GM06990 (cell line): ENCODE measurements around the gene ENTREP3.

Experiments used
- DNase-seq: peaks from one replicate; pipeline ENCODE4 v3.0.0-alpha.2; 2011; ENCODE audit not compliant: insufficient read length; ENCODE audit errors: extremely low read depth
- H3K27me3 ChIP-seq: replicated peaks from 2 replicates; pipeline ENCODE4 v1.6.0; 2011; ENCODE audit warnings: low read length; ENCODE audit not compliant: control insufficient read depth, insufficient read depth
- H3K36me3 ChIP-seq: 2 replicates; pipeline ENCODE4 v1.5.1; 2011; ENCODE audit warnings: low read length; ENCODE audit not compliant: control insufficient read depth, insufficient read depth
- H3K4me3 ChIP-seq: replicated peaks from 2 replicates; pipeline ENCODE4 v1.5.1; 2011; ENCODE audit warnings: low read depth, mild to moderate bottlenecking, control low read depth, low read length
- TF ChIP-seq, protein P1 (sequence below): IDR thresholded peaks from 2 replicates; pipeline ENCODE4 v1.5.1; 2011; ENCODE audit warnings: low read length, control low read depth, mild to moderate bottlenecking, inconsistent platforms; ENCODE audit not compliant: insufficient read depth, poor library complexity, severe bottlenecking

The ENTREP3 gene

DNA sequence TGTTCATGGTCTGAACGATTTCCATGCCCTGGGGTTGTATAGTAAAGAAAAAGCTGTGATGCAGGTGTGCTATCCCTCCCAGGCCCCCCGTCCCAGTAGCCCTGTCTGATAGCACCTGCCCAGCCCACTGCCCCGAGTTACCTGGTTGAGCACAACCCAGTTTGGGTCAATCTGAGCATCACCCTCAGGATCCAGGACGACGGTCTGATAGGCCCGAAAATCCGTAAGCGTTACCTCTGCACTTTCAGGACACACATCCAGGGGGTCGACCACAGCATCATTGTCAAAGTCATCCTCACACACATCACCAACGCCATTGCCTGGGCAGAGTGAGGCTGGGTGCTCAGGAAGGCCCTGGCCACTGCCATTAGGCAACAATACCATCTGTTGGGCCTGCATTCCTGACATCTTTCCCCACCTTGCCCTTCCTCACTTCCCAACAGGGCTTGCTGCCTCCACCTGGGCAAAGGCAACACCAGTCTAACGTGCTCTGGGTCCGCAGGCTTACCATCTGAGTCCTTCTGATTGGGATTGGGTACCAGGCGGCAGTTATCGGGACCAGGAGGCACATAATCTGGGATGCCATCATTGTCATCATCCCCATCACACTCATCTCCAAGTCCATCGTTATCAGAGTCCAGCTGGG is 57.3 kb downstream of the ENTREP3 start:
- Histone ChIP-seq H3K4me3 (no peak overlapping the region), H3K27me3 (no peaks in the 10 kb centered on the region), H3K36me3 (no peaks in the 10 kb centered on the region)
- DNase-seq: no peak
- TF ChIP-seq, protein P1, sequence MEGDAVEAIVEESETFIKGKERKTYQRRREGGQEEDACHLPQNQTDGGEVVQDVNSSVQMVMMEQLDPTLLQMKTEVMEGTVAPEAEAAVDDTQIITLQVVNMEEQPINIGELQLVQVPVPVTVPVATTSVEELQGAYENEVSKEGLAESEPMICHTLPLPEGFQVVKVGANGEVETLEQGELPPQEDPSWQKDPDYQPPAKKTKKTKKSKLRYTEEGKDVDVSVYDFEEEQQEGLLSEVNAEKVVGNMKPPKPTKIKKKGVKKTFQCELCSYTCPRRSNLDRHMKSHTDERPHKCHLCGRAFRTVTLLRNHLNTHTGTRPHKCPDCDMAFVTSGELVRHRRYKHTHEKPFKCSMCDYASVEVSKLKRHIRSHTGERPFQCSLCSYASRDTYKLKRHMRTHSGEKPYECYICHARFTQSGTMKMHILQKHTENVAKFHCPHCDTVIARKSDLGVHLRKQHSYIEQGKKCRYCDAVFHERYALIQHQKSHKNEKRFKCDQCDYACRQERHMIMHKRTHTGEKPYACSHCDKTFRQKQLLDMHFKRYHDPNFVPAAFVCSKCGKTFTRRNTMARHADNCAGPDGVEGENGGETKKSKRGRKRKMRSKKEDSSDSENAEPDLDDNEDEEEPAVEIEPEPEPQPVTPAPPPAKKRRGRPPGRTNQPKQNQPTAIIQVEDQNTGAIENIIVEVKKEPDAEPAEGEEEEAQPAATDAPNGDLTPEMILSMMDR: no peak
